Panc1 (cell line): ENCODE measurements around the gene DHRS4L2. TPM values are rescaled to one million over a fixed set of nuclear protein-coding genes. Genes with fewer than 3 reads are reported as not detected.
"Not testable (repeated sequence)": the region's sequence is repeated elsewhere in the genome, so short reads cannot be mapped to it uniquely, and the experiment has no call there.

Experiments
- ATAC-seq: fragments of 200-7000 bp; cut with Tn5 transposase; 2 replicates; pipeline ENCODE4 v1.9.1; 2020; ENCODE audit warnings: mild to moderate bottlenecking, moderate library complexity
- BruUV-seq: library from RNA; stranded (reverse); fragments of 400-500 nt; replicated peaks from 2 replicates; lab custom pipeline; 2021; lab: Mats Ljungman, UMichigan
- CTCF ChIA-PET: fragments of 300-600 bp; sonication (Branson Sonifier 250); formaldehyde crosslinking; loops from one replicate; lab custom pipeline; 2022; ENCODE audit warnings: antibody characterized with exemption; lab: Charles Lee
- POLR2A ChIA-PET: fragments of 300-600 bp; sonication (Branson Sonifier 250); formaldehyde crosslinking; loops from one replicate; lab custom pipeline; 2022; ENCODE audit warnings: antibody characterized with exemption; lab: Charles Lee
- DNase-seq: peaks from one replicate; pipeline ENCODE4 v3.0.0-alpha.2; 2010; ENCODE audit warnings: low read depth, low spot score
- H3K27ac ChIP-seq: 2 replicates; pipeline ENCODE4 v1.5.1; 2011; ENCODE audit warnings: mild to moderate bottlenecking, low read length, inconsistent platforms
- H3K27me3 ChIP-seq: fragments of 200-500 bp; sonication (Bioruptor generic); 2 replicates; pipeline ENCODE4 v1.6.0; 2014; ENCODE audit warnings: low read length, inconsistent platforms; ENCODE audit not compliant: control insufficient read depth, insufficient read depth
- H3K36me3 ChIP-seq: fragments of 200-500 bp; sonication (Bioruptor generic); 2 replicates; pipeline ENCODE4 v1.5.1; 2014; ENCODE audit warnings: inconsistent platforms, mild to moderate bottlenecking, low read length, moderate library complexity; ENCODE audit not compliant: control insufficient read depth, insufficient read depth
- H3K4me1 ChIP-seq: 2 replicates; pipeline ENCODE4 v1.5.1; 2011; ENCODE audit warnings: inconsistent platforms, mild to moderate bottlenecking, low read length, moderate library complexity; ENCODE audit not compliant: control insufficient read depth, insufficient read depth
- H3K4me3 ChIP-seq, 2 experiments: 2 replicates each; pipeline ENCODE4 v1.5.1; 2011 to 2012; ENCODE audit warnings: low read depth in 2 of 2, low read length in 2 of 2, mild to moderate bottlenecking in 2 of 2, inconsistent platforms in 1 of 2, moderate library complexity in 1 of 2
- H3K9me3 ChIP-seq: fragments of 200-500 bp; sonication (Bioruptor generic); 2 replicates; pipeline ENCODE4 v1.5.1; 2014; ENCODE audit warnings: low read depth, mild to moderate bottlenecking, inconsistent platforms, low read length, moderate library complexity; ENCODE audit not compliant: control insufficient read depth, insufficient read depth
- CTCF ChIP-seq: fragments of 450-650 bp; IDR thresholded peaks from 2 replicates; pipeline ENCODE4 v1.5.1; 2017; ENCODE audit warnings: mild to moderate bottlenecking
- POLR2AphosphoS5 ChIP-seq: IDR thresholded peaks from 2 replicates; pipeline ENCODE4 v1.6.1; 2012; ENCODE audit warnings: mild to moderate bottlenecking, low read depth, low read length, moderate library complexity
- SIN3A ChIP-seq: IDR thresholded peaks from 2 replicates; pipeline ENCODE4 v1.6.1; 2012; ENCODE audit warnings: low read depth, mild to moderate bottlenecking, low read length, moderate library complexity, borderline replicate concordance; ENCODE audit not compliant: insufficient read depth
- TCF7L2 ChIP-seq: IDR thresholded peaks from 2 replicates; pipeline ENCODE4 v1.6.1; 2011; ENCODE audit warnings: mild to moderate bottlenecking, low read depth, low read length, inconsistent platforms
- in situ Hi-C: cut with HindIII; loops from 2 replicates; pipeline ENCODE4 v1.10.0; 2016; ENCODE audit warnings: low sequenced_read_pairs, low pct_unique_long_range_greater_than_20kb
- intact Hi-C: fragments of 100-400 bp; cut with micrococcal nuclease; formaldehyde crosslinking; loops from one replicate; pipeline ENCODE4 v1.10.0; 2022; ENCODE audit not compliant: unreplicated experiment
- total RNA-seq: library from RNA; stranded (reverse); gene quantifications from one replicate; pipeline ENCODE4 v1.2.1, GENCODE V29; 2021; ENCODE audit not compliant: unreplicated experiment
- TF ChIP-seq, protein P1 (sequence below), 2 experiments: IDR thresholded peaks; 2 replicates each; pipeline ENCODE4 v1.6.1; 2011 to 2012; ENCODE audit warnings: low read depth in 2 of 2, control low read depth in 1 of 2, low read length in 1 of 2, mild to moderate bottlenecking in 1 of 2, moderate library complexity in 1 of 2; ENCODE audit not compliant: insufficient read depth in 1 of 2

Gene DHRS4L2
- total RNA-seq, 1 experiment from 2014 or later: 8.0 TPM

GRCh38 chr14:24011051-24011450 is 22.3 kb downstream of the DHRS4L2 start:
- TF ChIP-seq POLR2AphosphoS5 (no peak), CTCF (no peak), TCF7L2 (no peak), SIN3A (no peak)
- TF ChIP-seq, protein P1, sequence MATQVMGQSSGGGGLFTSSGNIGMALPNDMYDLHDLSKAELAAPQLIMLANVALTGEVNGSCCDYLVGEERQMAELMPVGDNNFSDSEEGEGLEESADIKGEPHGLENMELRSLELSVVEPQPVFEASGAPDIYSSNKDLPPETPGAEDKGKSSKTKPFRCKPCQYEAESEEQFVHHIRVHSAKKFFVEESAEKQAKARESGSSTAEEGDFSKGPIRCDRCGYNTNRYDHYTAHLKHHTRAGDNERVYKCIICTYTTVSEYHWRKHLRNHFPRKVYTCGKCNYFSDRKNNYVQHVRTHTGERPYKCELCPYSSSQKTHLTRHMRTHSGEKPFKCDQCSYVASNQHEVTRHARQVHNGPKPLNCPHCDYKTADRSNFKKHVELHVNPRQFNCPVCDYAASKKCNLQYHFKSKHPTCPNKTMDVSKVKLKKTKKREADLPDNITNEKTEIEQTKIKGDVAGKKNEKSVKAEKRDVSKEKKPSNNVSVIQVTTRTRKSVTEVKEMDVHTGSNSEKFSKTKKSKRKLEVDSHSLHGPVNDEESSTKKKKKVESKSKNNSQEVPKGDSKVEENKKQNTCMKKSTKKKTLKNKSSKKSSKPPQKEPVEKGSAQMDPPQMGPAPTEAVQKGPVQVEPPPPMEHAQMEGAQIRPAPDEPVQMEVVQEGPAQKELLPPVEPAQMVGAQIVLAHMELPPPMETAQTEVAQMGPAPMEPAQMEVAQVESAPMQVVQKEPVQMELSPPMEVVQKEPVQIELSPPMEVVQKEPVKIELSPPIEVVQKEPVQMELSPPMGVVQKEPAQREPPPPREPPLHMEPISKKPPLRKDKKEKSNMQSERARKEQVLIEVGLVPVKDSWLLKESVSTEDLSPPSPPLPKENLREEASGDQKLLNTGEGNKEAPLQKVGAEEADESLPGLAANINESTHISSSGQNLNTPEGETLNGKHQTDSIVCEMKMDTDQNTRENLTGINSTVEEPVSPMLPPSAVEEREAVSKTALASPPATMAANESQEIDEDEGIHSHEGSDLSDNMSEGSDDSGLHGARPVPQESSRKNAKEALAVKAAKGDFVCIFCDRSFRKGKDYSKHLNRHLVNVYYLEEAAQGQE (IDR thresholded peaks at IDR 0.05; ENCODE audit: insufficient read depth in 1 of 2, low read depth in 2 of 2, low read length in 1 of 2): no peak
- ChIA-PET POLR2A (no interaction called here), CTCF (no interaction called here)
- BruUV-seq: no TSS peak
- Histone ChIP-seq H3K36me3 (no peaks in the 10 kb centered on the region), H3K4me1 (no peaks in the 10 kb centered on the region), H3K27ac (no peak overlapping the region), H3K4me3 (no peak overlapping the region), H3K9me3 (no peaks in the 10 kb centered on the region), H3K27me3 (no peaks in the 10 kb centered on the region)
- intact Hi-C loops: no loop called here
- no peak for ATAC-seq
- DNase-seq: no peak
- in situ Hi-C loops: no loop called here

DNA sequence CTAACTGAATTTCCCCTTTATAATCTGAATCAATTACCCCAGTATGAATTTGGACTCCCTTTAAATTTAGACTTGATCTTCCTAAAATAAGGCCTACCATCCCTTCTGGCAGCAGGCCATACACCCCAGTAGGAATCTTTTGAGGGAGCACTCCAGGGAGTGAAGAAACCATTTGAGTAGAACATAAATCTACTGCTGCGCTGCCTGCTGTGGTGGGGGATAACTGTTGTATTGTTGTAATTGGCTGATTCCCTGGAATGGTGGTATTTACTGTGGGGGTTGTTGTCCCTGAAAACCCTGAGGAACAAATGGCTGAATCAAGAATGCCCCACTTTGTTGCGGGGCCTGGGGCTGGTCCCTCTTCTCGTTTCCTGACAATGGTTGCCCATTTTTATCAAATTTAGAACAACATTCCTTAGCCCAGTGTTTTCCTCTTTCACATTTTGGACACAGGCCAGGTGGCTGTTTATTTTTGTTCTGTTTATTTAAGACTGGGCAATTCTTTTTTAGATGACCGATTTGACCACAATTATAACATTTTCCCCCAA is 24.1 kb downstream of the DHRS4L2 start:
- BruUV-seq, H3K9me3 ChIP-seq, POLR2A ChIA-PET, H3K36me3 ChIP-seq, in situ Hi-C loops, intact Hi-C loops, H3K4me3 ChIP-seq, ATAC-seq, H3K4me1 ChIP-seq, H3K27me3 ChIP-seq, CTCF ChIA-PET, DNase-seq, H3K27ac ChIP-seq: not testable (repeated sequence)

GRCh38 chr14:24013654-24014514 is 25.2 kb downstream of the DHRS4L2 start:
- in situ Hi-C loops (no loop called here), intact Hi-C loops (loop anchor here (2.0 kb wide), 1 partner anchor 77 kb away; no protein-coding TSS in a partner anchor)
- no peaks in the 10 kb centered on the region for H3K9me3 ChIP-seq
- peak; percentile 54 for DNase-seq
- no peaks in the 10 kb centered on the region for H3K4me1 ChIP-seq
- no peak overlapping the region for H3K4me3 ChIP-seq
- peak; percentile 91; the same call in 1 of the 2 replicates for ATAC-seq
- H3K27me3 ChIP-seq: no peaks in the 10 kb centered on the region
- no peak overlapping the region for H3K27ac ChIP-seq
- POLR2A ChIA-PET: no interaction called here
- H3K36me3 ChIP-seq: no peaks in the 10 kb centered on the region
- TF ChIP-seq CTCF (peak; percentile 81), TCF7L2 (no peak)
- BruUV-seq: no TSS peak
- CTCF ChIA-PET: no interaction called here

GRCh38 chr14:24015745-24016144 is 27.0 kb downstream of the DHRS4L2 start:
- H3K4me3 ChIP-seq, H3K27ac ChIP-seq, in situ Hi-C loops, POLR2A ChIA-PET, CTCF ChIA-PET, BruUV-seq, H3K27me3 ChIP-seq, DNase-seq, H3K36me3 ChIP-seq, H3K4me1 ChIP-seq, H3K9me3 ChIP-seq, ATAC-seq: not testable (repeated sequence)
- intact Hi-C loops: loop anchor here (2.0 kb wide), 1 partner anchor 75 kb away; no protein-coding TSS in a partner anchor
